HepG2 (cell line): Measurements from ENCODE around the gene RSPH4A. TPM values are rescaled to one million over a fixed set of nuclear protein-coding genes. Genes with fewer than 3 reads are reported as not detected.
A peak's percentile ranks its signal among the peaks of the same experiment; 100 is the strongest.

Experiments used
- AGO2 ChIP-seq: fragments of 200-400 bp; formaldehyde crosslinking; optimal IDR thresholded peaks from 2 replicates; pipeline ENCODE3; 2017; ENCODE audit warnings: mild to moderate bottlenecking, low read depth, low read length, moderate library complexity
- BORCS8-MEF2B ChIP-seq: sonication (generic); formaldehyde crosslinking; IDR thresholded peaks from 2 replicates; pipeline ENCODE4 v1.8.0; 2022; ENCODE audit warnings: mild to moderate bottlenecking, missing genetic modification reagents
- ELF1 ChIP-seq: sonication (generic); formaldehyde crosslinking; IDR thresholded peaks from 2 replicates; pipeline ENCODE4 v1.4.0; 2020; ENCODE audit warnings: missing genetic modification reagents
- ELF3 ChIP-seq: IDR thresholded peaks from 2 replicates; pipeline ENCODE4 v1.6.1; 2016; ENCODE audit warnings: missing genetic modification reagents, missing compliant biosample characterization
- ETV6 ChIP-seq: sonication (generic); formaldehyde crosslinking; conservative IDR thresholded peaks from 2 replicates; pipeline ENCODE4 v1.4.0; 2020; ENCODE audit warnings: missing genetic modification reagents
- FOXJ3 ChIP-seq: sonication (generic); formaldehyde crosslinking; IDR thresholded peaks from 2 replicates; pipeline ENCODE4 v1.4.0; 2020; ENCODE audit warnings: missing genetic modification reagents, mild to moderate bottlenecking, borderline replicate concordance
- GATA4 ChIP-seq: sonication (generic); IDR thresholded peaks from 2 replicates; pipeline ENCODE4 v1.6.1; 2016; ENCODE audit warnings: antibody characterized with exemption, low read depth, borderline replicate concordance
- KDM3A ChIP-seq: IDR thresholded peaks from 2 replicates; pipeline ENCODE4 v1.6.1; 2018; ENCODE audit warnings: low read depth, missing compliant biosample characterization
- MIER3 ChIP-seq: IDR thresholded peaks from 2 replicates; pipeline ENCODE4 v1.6.1; 2016; ENCODE audit warnings: missing compliant biosample characterization, borderline replicate concordance
- MLLT10 ChIP-seq: sonication (generic); formaldehyde crosslinking; IDR thresholded peaks from 2 replicates; pipeline ENCODE4 v1.4.0; 2020; ENCODE audit warnings: missing genetic modification reagents
- NCOA2 ChIP-seq: sonication (generic); formaldehyde crosslinking; IDR thresholded peaks from 2 replicates; pipeline ENCODE4 v1.8.0; 2022; ENCODE audit warnings: inconsistent platforms
- NR3C1 ChIP-seq: sonication (generic); formaldehyde crosslinking; IDR thresholded peaks from 2 replicates; pipeline ENCODE4 v1.4.0; 2020; ENCODE audit warnings: missing genetic modification reagents
- RFX3 ChIP-seq: IDR thresholded peaks from 2 replicates; pipeline ENCODE4 v1.6.1; 2016; ENCODE audit warnings: missing biosample characterization, missing genetic modification reagents
- SMC3 ChIP-seq: IDR thresholded peaks from 2 replicates; pipeline ENCODE4 v1.6.1; 2011; ENCODE audit warnings: low read length, improper control_type of control experiment
- SRSF1 ChIP-seq: fragments of 200-400 bp; formaldehyde crosslinking; optimal IDR thresholded peaks from 2 replicates; pipeline ENCODE3; 2017; ENCODE audit warnings: mild to moderate bottlenecking, low read depth, low read length, moderate library complexity
- TEAD2 ChIP-seq: sonication (generic); formaldehyde crosslinking; IDR thresholded peaks from 2 replicates; pipeline ENCODE4 v1.9.0; 2021; ENCODE audit warnings: missing genetic modification reagents
- ZNF432 ChIP-seq: sonication (generic); formaldehyde crosslinking; IDR thresholded peaks from 2 replicates; pipeline ENCODE4 v1.5.0; 2020; ENCODE audit warnings: missing genetic modification reagents, mild to moderate bottlenecking, borderline replicate concordance
- polyA plus RNA-seq, 8 experiments: library from polyadenylated mRNA; depleted of rRNA in 3 of 8; stranded (reverse) in 7 of 8; unstranded in 1 of 8; fragments of >200 nt; fragmentation: Illumina TruSeq in 4 of 8; extraction: Trizol in 4 of 8; gene quantifications; 2 replicates each; pipeline versions ENCODE4 v1.2.1 to v1.2.3, GENCODE V29; 2011 to 2016; ENCODE audit warnings: low read depth in 4 of 8, missing spikeins in 1 of 8, mixed read lengths in 1 of 8; ENCODE audit not compliant: insufficient read depth in 1 of 8
- total RNA-seq, 5 experiments: library from RNA; depleted of rRNA; stranded (reverse); fragments of >200 nt; fragmentation: Illumina TruSeq; extraction: Trizol; gene quantifications; 2 replicates each; pipeline ENCODE4 v1.2.3, GENCODE V29; 2016; ENCODE audit warnings: low read depth in 1 of 5
- TF ChIP-seq, protein P1 (sequence below): sonication (generic); formaldehyde crosslinking; IDR thresholded peaks from 2 replicates; pipeline ENCODE4 v1.4.0; 2020; ENCODE audit warnings: missing genetic modification reagents, borderline replicate concordance
- TF ChIP-seq, protein P2 (sequence below): sonication (generic); formaldehyde crosslinking; IDR thresholded peaks from 2 replicates; pipeline ENCODE4 v1.4.0; 2020; ENCODE audit warnings: missing genetic modification reagents, mild to moderate bottlenecking, borderline replicate concordance

The RSPH4A gene
- total and polyA plus RNA-seq, 2 of the 13 experiments (the other 11 are each of a cell fraction or from before 2014, with no cell fraction given): 0.24 to 0.40 TPM

DNA sequence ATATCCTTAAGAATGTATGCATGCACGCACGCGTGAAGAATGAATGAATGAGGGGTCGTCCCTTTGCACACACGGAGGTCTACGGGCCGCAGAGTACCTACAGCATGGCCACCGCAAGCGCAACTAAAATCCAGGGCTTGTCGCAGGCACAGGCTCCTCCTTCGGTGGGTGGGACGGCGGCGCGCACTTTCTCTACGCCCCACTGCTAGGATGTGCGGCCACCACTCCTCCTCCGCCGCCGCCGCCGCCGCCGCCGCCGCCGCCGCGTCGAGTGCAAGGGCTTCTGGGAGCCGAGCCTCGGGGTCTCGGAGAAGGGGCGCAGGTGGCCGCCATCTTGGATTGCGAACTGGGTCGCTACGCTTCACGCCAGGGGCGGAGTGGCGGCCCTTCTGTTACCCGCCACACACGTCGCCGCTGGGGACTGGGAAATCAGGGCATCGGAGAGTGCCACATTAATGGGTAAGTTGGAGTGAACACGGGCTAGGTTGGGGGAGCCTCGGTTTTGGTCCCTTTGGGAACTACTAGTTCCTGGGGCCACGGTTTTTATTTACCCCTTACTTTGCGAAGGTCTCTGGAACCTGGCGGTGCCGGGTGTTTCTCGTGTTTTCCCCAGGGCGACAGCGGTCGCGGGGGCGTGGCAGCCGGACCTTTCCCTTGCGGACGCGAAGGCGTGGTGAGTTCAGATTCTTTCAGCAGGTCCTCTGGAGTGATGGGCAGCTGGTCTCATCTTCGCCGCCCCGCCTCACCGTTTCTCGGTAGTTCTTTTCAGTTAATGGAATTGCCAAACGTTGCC is 64.8 kb downstream of the RSPH4A start, which contains the start of gene KPNA5 (continued):
- TF ChIP-seq, protein P1, sequence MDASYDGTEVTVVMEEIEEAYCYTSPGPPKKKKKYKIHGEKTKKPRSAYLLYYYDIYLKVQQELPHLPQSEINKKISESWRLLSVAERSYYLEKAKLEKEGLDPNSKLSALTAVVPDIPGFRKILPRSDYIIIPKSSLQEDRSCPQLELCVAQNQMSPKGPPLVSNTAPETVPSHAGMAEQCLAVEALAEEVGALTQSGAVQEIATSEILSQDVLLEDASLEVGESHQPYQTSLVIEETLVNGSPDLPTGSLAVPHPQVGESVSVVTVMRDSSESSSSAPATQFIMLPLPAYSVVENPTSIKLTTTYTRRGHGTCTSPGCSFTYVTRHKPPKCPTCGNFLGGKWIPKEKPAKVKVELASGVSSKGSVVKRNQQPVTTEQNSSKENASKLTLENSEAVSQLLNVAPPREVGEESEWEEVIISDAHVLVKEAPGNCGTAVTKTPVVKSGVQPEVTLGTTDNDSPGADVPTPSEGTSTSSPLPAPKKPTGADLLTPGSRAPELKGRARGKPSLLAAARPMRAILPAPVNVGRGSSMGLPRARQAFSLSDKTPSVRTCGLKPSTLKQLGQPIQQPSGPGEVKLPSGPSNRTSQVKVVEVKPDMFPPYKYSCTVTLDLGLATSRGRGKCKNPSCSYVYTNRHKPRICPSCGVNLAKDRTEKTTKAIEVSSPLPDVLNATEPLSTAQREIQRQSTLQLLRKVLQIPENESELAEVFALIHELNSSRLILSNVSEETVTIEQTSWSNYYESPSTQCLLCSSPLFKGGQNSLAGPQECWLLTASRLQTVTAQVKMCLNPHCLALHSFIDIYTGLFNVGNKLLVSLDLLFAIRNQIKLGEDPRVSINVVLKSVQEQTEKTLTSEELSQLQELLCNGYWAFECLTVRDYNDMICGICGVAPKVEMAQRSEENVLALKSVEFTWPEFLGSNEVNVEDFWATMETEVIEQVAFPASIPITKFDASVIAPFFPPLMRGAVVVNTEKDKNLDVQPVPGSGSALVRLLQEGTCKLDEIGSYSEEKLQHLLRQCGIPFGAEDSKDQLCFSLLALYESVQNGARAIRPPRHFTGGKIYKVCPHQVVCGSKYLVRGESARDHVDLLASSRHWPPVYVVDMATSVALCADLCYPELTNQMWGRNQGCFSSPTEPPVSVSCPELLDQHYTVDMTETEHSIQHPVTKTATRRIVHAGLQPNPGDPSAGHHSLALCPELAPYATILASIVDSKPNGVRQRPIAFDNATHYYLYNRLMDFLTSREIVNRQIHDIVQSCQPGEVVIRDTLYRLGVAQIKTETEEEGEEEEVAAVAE: peak; percentile 70; the same call in 1 of the 2 replicates
- no peak for TF ChIP-seq SMC3
- TF ChIP-seq BORCS8-MEF2B (CRISPR knock-in tag): no peak; the same call in 1 of the 2 replicates
- TF ChIP-seq TEAD2 (CRISPR knock-in tag): peak; percentile 74; the same call in 1 of the 2 replicates
- no peak for TF ChIP-seq ZNF432 (CRISPR knock-in tag)
- peak; percentile 72; the same call in 1 of the 2 replicates for TF ChIP-seq ELF3 (CRISPR knock-in tag)
- peak; percentile 86 for TF ChIP-seq SRSF1
- peak; percentile 93 for TF ChIP-seq KDM3A (CRISPR knock-in tag)
- TF ChIP-seq RFX3 (CRISPR knock-in tag): no peak
- no peak; the same call in 1 of the 2 replicates for TF ChIP-seq MIER3 (CRISPR knock-in tag)
- TF ChIP-seq ETV6: peak; percentile 81
- no peak for TF ChIP-seq MLLT10 (CRISPR knock-in tag)
- TF ChIP-seq NR3C1 (CRISPR knock-in tag): no peak
- no peak; the same call in 1 of the 2 replicates for TF ChIP-seq ELF1 (CRISPR knock-in tag)
- TF ChIP-seq NCOA2 (CRISPR knock-in tag): 0 out of 2 replicates have a peak, but pooled peaks have one; percentile 48
- peak; percentile 71; the same call in 1 of the 2 replicates for TF ChIP-seq GATA4
- TF ChIP-seq FOXJ3 (CRISPR knock-in tag): peak; percentile 30; the same call in 1 of the 2 replicates
- peak; percentile 48 for TF ChIP-seq AGO2
- TF ChIP-seq, protein P2, sequence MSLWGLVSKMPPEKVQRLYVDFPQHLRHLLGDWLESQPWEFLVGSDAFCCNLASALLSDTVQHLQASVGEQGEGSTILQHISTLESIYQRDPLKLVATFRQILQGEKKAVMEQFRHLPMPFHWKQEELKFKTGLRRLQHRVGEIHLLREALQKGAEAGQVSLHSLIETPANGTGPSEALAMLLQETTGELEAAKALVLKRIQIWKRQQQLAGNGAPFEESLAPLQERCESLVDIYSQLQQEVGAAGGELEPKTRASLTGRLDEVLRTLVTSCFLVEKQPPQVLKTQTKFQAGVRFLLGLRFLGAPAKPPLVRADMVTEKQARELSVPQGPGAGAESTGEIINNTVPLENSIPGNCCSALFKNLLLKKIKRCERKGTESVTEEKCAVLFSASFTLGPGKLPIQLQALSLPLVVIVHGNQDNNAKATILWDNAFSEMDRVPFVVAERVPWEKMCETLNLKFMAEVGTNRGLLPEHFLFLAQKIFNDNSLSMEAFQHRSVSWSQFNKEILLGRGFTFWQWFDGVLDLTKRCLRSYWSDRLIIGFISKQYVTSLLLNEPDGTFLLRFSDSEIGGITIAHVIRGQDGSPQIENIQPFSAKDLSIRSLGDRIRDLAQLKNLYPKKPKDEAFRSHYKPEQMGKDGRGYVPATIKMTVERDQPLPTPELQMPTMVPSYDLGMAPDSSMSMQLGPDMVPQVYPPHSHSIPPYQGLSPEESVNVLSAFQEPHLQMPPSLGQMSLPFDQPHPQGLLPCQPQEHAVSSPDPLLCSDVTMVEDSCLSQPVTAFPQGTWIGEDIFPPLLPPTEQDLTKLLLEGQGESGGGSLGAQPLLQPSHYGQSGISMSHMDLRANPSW (CRISPR knock-in tag): no peak; the same call in 1 of the 2 replicates
